SH-SY5Y (cell line): Measurements from ENCODE around the gene CYB5B.

Experiments used
- GATA2 ChIP-seq: IDR thresholded peaks from 2 replicates; pipeline ENCODE4 v1.6.1; 2011; ENCODE audit warnings: mild to moderate bottlenecking, low read depth, low read length
- GATA3 ChIP-seq: IDR thresholded peaks from 2 replicates; pipeline ENCODE4 v1.6.1; 2011; ENCODE audit warnings: low read depth, mild to moderate bottlenecking, low read length, moderate library complexity

GRCh38 chr16:69408475-69408874 lies 15.9 kb upstream of the CYB5B start:
- TF ChIP-seq GATA2 (no peak), GATA3 (no peak)
